Ascending aorta (tissue), 2 donors: ENCODE data around the gene KRT76. TPM values are rescaled to one million over a fixed set of nuclear protein-coding genes. Genes with fewer than 3 reads are reported as not detected.
A peak's percentile ranks its signal among the peaks of the same experiment; 100 is the strongest.

Experiments
- DNase-seq, 2 donors: peaks; one replicate each; pipeline ENCODE4 v3.0.0-alpha.2; 2019; ENCODE audit warnings: low spot score in 2 of 2
- H3K27ac ChIP-seq, 2 donors: fragments of 200-600 bp; sonication (generic); one replicate each; pipeline ENCODE4 v1.5.1; 2016 to 2017; ENCODE audit warnings: mild to moderate bottlenecking in 1 of 2
- H3K27me3 ChIP-seq: fragments of 200-600 bp; sonication (generic); one replicate; pipeline ENCODE4 v1.5.1; 2017
- H3K36me3 ChIP-seq, 2 donors: fragments of 200-600 bp; sonication (generic); one replicate each; pipeline ENCODE4 v1.5.1; 2016
- H3K4me1 ChIP-seq, 2 donors: fragments of 200-600 bp; sonication (generic); one replicate each; pipeline ENCODE4 v1.5.1; 2016 to 2017; ENCODE audit warnings: mild to moderate bottlenecking in 1 of 2
- H3K4me3 ChIP-seq, 2 donors: fragments of 200-600 bp; sonication (generic); one replicate each; pipeline ENCODE4 v1.5.1; 2016 to 2017; ENCODE audit warnings: mild to moderate bottlenecking in 1 of 2
- H3K9me3 ChIP-seq, 2 donors: fragments of 200-600 bp; sonication (generic); one replicate each; pipeline ENCODE4 v1.5.1; 2016
- CTCF ChIP-seq, 3 experiments: fragments of 200-600 bp in 2 of 3; fragments of 450-650 bp in 1 of 3; sonication (generic) in 2 of 3; IDR thresholded peaks; one replicate each; pipeline ENCODE4 v1.5.1; 2016 to 2019; ENCODE audit warnings: antibody characterized with exemption in 3 of 3, mild to moderate bottlenecking in 1 of 3, moderate library complexity in 1 of 3
- intact Hi-C: fragments of 100-400 bp; cut with DNase I; formaldehyde crosslinking; loops from one replicate; pipeline ENCODE4 v1.15.1; 2023
- total RNA-seq: library from RNA; depleted of rRNA; stranded (reverse); fragments of >200 nt; gene quantifications from one replicate; pipeline ENCODE4 v1.1.0, GENCODE V29; 2016

Gene KRT76
- total RNA-seq, 1 donor from 2014 or later, result not detected

- DNase-seq, result no peak
- H3K4me1 ChIP-seq, result peaks cover 0 to 3% of the 10 kb centered on the region in 2 donors
- peak overlapping the region in 1 of 2 donors; percentile 18 for H3K27ac ChIP-seq
- H3K4me3 ChIP-seq, result no peak overlapping the region
- intact Hi-C loops, result no loop called here
- H3K27me3 ChIP-seq, result no peaks in the 10 kb centered on the region
- no peak for TF ChIP-seq CTCF (IDR thresholded peaks at IDR 0.05)
- no peaks in the 10 kb centered on the region for H3K36me3 ChIP-seq
- no peaks in the 10 kb centered on the region for H3K9me3 ChIP-seq
Measured at GRCh38 chr12:52821826-52822660, 44.9 kb upstream of the KRT76 start.

- no peaks in the 10 kb centered on the region for H3K36me3 ChIP-seq
- intact Hi-C loops, result no loop called here
- no peak for DNase-seq
- no peaks in the 10 kb centered on the region for H3K27me3 ChIP-seq
- H3K4me1 ChIP-seq, result peaks cover 0 to 3% of the 10 kb centered on the region in 2 donors
- no peak for TF ChIP-seq CTCF (IDR thresholded peaks at IDR 0.05)
- no peak overlapping the region for H3K27ac ChIP-seq
- no peak overlapping the region for H3K4me3 ChIP-seq
- no peaks in the 10 kb centered on the region for H3K9me3 ChIP-seq
Measured at GRCh38 chr12:52821071-52821730, 44.1 kb upstream of the KRT76 start.

- Histone ChIP-seq H3K9me3 (no peaks in the 10 kb centered on the region), H3K4me1 (peaks cover 0 to 3% of the 10 kb centered on the region in 2 donors), H3K27ac (no peak overlapping the region), H3K27me3 (no peaks in the 10 kb centered on the region), H3K4me3 (no peak overlapping the region), H3K36me3 (no peaks in the 10 kb centered on the region)
- no peak for DNase-seq
- no peak for TF ChIP-seq CTCF (IDR thresholded peaks at IDR 0.05)
- intact Hi-C loops, result no loop called here
Measured at GRCh38 chr12:52820521-52820920, 43.4 kb upstream of the KRT76 start.

GRCh38 chr12:52819731-52820510 is 42.8 kb upstream of the KRT76 start:
- H3K27me3 ChIP-seq, result no peaks in the 10 kb centered on the region
- intact Hi-C loops, result no loop called here
- no peak overlapping the region for H3K27ac ChIP-seq
- H3K36me3 ChIP-seq, result no peaks in the 10 kb centered on the region
- H3K9me3 ChIP-seq, result no peaks in the 10 kb centered on the region
- TF ChIP-seq CTCF (IDR thresholded peaks at IDR 0.05), result no peak
- no peak overlapping the region for H3K4me3 ChIP-seq
- peaks cover 0 to 3% of the 10 kb centered on the region in 2 donors for H3K4me1 ChIP-seq
- no peak for DNase-seq

- intact Hi-C loops, result no loop called here
- no peak overlapping the region for H3K4me3 ChIP-seq
- no peaks in the 10 kb centered on the region for H3K27me3 ChIP-seq
- H3K4me1 ChIP-seq, result peaks cover 0 to 3% of the 10 kb centered on the region in 2 donors
- no peaks in the 10 kb centered on the region for H3K36me3 ChIP-seq
- H3K9me3 ChIP-seq, result no peaks in the 10 kb centered on the region
- H3K27ac ChIP-seq, result no peak overlapping the region
- no peak for DNase-seq
- no peak for TF ChIP-seq CTCF (IDR thresholded peaks at IDR 0.05)
Measured at GRCh38 chr12:52818887-52819420, 41.8 kb upstream of the KRT76 start.
